GM18526 (cell line): ENCODE results near the gene NEFH.

Experiments used
- POLR2A ChIP-seq: IDR thresholded peaks from 3 replicates; pipeline ENCODE4 v1.6.1; 2011; ENCODE audit not compliant: insufficient read length; ENCODE audit errors: extremely low read depth

Gene NEFH

DNA sequence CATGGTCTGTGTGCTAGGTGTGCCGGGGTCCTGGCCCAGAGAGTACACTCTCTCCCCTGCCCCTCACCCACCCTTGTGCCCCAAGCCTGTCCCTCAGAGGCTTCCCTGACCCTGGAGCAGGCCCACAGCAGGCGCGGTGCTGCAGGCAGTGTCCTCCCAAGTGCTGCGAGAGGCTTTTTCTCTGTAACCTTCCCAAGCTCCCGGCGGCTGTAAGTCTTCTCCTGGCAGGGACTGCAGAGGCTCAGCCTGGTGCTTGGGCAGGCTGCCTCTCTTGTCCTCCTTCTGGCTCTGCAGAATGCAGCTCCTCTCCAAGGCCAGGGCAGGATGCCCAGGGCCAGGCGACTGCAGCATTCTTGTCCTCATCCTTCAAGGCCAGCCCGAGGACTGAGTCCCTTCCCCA, 25.7 kb upstream of the NEFH start:
- TF ChIP-seq POLR2A = no peak

GRCh38 chr22:29456211-29456671, 23.8 kb upstream of the NEFH start:
- no peak for TF ChIP-seq POLR2A

- no peak for TF ChIP-seq POLR2A
Observed at GRCh38 chr22:29457730-29458129, 22.3 kb upstream of the NEFH start.

GRCh38 chr22:29458551-29458950, 21.5 kb upstream of the NEFH start:
- no peak for TF ChIP-seq POLR2A

DNA sequence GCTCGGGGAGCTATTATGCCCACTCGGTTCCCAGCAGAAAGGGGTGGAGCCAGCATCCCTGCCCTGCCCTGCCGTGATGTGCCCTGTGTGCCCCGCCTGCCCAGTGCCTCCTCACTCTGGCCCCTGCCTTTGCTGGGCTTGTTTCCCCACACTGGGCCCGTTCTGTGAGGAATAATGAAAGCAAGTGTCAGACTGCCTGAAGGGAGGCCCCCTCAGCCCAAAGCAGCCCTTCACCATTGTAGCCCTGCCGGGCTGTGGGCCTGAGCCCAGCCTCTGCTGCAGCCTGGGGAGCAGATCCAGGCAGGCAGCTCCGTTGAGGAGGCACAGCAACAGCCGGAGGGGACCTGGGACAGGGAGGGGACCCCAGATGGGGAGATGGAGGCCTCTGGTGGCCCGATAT, 20.2 kb upstream of the NEFH start:
- TF ChIP-seq POLR2A = no peak

DNA sequence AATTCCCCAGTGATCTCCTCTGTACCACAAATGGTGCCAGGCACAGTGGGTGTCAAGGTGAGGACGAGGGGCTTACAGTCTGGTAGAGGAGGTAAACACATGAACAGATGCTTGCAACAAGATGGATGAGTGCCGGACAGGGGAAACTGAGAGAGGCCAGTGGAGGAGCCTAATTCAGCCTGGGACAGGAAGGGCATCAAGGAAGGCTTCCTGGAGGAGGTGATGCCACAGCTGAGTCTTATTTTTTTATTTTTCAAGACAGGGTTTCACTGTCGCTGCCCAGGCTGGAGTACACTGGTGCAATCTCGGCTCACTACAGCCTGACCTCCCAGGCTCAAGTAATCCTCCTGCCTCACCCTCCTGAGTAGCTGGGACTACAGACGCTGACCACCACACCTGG, 18.8 kb upstream of the NEFH start:
- no peak for TF ChIP-seq POLR2A

DNA sequence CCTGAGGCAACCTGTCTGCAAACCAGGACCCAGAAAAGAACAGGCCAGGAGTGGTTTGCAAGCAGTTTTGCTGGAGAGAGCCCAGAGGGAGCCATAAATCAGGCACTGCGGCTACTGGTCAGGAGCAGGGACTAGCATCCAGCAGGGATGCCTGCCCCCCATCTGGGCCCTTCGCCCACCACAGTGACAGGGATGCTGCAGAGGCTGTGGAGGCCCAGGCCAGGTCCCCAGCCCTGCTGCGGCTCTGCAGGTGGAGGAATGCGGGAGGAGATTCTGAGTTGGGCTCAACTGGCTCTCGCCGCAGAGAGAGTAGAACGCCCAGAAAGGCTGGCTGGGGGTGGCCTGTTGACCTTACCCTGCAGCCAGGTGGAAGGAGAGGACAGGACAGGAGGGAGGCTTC, 16.4 kb upstream of the NEFH start:
- no peak for TF ChIP-seq POLR2A

- TF ChIP-seq POLR2A = no peak
Observed at GRCh38 chr22:29464581-29464980, 15.4 kb upstream of the NEFH start.

DNA sequence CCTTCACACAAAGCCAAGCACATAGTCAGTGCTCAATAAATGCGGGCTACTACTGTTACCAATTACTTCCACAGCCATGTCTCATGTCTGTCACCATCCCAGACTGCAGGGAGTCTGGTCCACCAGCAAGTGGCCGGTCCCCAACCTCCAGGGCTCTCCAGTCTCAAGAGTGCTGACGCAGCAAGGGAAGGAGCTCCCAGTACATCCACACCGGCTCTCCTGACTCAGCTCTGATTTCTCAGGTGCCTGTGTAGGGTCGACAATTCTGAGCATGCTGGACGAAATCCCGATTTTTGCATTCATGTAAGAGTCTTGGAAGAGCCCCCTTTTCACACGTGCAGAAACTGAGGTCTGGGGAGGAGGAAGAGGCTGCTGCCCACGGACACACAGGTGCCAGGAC, 10.3 kb upstream of the NEFH start:
- no peak for TF ChIP-seq POLR2A

- TF ChIP-seq POLR2A = no peak
Observed at GRCh38 chr22:29470159-29470855, 9.7 kb upstream of the NEFH start.

GRCh38 chr22:29473001-29473400, 7.0 kb upstream of the NEFH start:
- TF ChIP-seq POLR2A = no peak

DNA sequence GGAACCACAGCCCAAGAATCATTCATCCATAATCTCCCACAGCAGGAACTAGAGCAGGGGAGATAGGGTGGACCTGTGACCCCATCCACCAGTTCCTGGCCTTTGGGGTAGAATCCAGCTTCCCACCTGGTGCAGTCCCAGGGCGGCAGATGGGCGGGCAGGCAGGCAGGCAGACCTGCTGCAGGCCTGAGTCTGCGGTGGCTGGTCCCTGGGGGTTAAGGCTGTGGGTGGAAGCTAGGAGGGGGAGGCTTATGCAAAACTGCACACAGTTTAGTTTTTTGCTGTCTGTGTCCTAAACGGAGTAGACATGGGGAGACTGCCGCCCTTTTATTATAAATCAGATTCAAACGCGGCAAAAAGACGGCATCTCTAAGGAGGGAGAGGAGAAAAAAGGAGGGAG, 4.5 kb upstream of the NEFH start:
- TF ChIP-seq POLR2A = no peak

DNA sequence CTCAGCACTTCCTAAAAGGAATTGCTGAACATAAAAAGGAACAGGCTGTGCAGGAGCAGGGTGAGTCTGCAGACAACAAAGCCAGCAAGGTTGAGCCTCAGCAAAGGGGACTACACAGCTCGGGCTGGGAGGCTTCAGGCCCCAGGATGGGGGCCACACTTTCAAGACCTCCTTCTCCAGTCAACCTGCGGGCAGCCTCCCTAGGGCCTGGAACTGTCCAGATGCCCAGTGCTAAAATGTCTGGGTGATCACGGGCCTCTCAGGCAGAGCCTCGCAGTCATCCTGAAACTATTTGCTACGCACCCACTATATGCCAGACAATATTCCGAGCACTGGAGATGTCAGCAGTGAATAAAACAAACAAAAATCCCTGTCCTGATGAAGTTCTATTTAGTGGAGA, 3.9 kb upstream of the NEFH start:
- TF ChIP-seq POLR2A = no peak

GRCh38 chr22:29477723-29478318, 2.2 kb upstream of the NEFH start:
- no peak for TF ChIP-seq POLR2A

DNA sequence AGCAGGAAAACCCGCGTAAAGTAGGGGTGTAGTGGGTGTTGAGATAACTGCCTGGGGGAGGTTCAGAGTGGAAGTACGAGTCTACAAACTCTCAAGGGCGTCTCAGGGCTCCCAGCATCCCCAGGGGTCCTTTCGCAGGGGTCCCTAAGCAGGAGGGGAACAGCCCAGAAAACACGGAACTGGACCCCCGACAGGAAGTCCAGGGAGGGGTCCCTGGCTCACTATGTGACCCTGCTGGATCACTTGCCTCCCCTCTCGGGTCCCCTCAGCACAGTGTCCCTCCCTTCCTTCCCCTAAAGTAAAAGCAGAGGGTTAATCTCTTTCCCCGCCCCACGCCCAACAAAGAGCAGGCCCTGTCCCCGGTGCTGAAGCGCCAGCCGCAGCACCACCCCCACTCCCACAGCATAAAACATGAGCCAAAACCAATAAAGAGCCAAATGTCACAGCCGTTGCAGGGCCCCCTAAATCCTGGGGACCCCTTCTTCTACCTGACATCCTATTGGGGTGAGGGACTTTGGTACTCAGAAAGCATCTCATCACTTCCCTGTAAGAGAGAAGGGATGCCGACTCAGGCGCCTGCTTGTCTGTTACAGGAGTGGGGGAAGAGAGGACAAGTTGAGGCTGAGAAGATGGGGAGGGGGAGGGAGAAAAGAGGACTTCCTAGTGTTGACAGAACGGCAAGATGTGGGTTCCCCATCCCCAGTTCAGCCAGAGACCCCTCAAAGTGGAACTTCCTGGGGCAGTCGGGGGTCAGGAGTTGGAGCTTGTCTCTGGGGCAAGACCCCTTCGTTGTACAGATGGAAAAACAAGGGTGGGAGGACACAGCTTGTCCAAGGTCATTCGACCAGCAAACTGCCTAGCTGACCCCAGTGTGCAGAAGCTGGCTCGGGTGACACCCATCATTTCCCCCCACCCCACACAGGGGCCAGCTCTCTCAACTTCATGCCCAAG, 1.4 kb upstream of the NEFH start:
- no peak for TF ChIP-seq POLR2A

- no peak for TF ChIP-seq POLR2A
Observed at GRCh38 chr22:29480262-29480511, 169 bp downstream of the NEFH start.
